CD4-positive, CD25-positive, alpha-beta regulatory T cell (primary cell): ENCODE data around the gene SMARCA2. TPM values are rescaled to one million over a fixed set of nuclear protein-coding genes. Genes with fewer than 3 reads are reported as not detected.
A peak's percentile ranks its signal among the peaks of the same experiment; 100 is the strongest.

ENCODE experiments used
- ATAC-seq, 2 donors: fragments of 150-1000 bp; cut with Tn5 transposase; one replicate each; pipeline ENCODE4 v1.10.0; 2021; ENCODE audit warnings: low read depth in 2 of 2, moderate number of reproducible peaks in 2 of 2, moderate library complexity in 1 of 2
- DNase-seq, 3 donors: peaks; one replicate each; pipeline versions ENCODE4 v3.0.0 to v3.0.0-alpha.2; 2012 to 2022; ENCODE audit warnings: mixed read lengths in 1 of 3
- H3K27ac ChIP-seq: one replicate; pipeline ENCODE4 v1.7.0; 2013; ENCODE audit warnings: mild to moderate bottlenecking, low read length; ENCODE audit not compliant: insufficient read depth, poor library complexity, severe bottlenecking
- H3K27me3 ChIP-seq: one replicate; pipeline ENCODE4 v1.7.0; 2013; ENCODE audit warnings: low read length; ENCODE audit not compliant: control insufficient read depth, insufficient read depth
- H3K36me3 ChIP-seq: one replicate; pipeline ENCODE4 v1.7.0; 2013; ENCODE audit warnings: mild to moderate bottlenecking, low read length, moderate library complexity; ENCODE audit not compliant: control insufficient read depth, insufficient read depth
- H3K4me1 ChIP-seq: 2 replicates; pipeline ENCODE4 v1.7.0; 2013; ENCODE audit warnings: mild to moderate bottlenecking, low read length; ENCODE audit not compliant: insufficient read depth, control insufficient read depth, poor library complexity, severe bottlenecking
- H3K4me3 ChIP-seq: one replicate; pipeline ENCODE4 v1.7.0; 2013; ENCODE audit warnings: low read depth, mild to moderate bottlenecking, low read length, moderate library complexity
- H3K9me3 ChIP-seq, 2 experiments: 1 replicate in 1 of 2; 2 replicates in 1 of 2; pipeline ENCODE4 v1.7.0; 2013; ENCODE audit warnings: low read length in 2 of 2, mild to moderate bottlenecking in 1 of 2, moderate library complexity in 1 of 2; ENCODE audit not compliant: control insufficient read depth in 2 of 2
- H3K27ac Mint-ChIP-seq, 3 donors: one replicate each; pipeline ENCODE4 v1.8.0; 2020 to 2022; ENCODE audit warnings: mild to moderate bottlenecking in 3 of 3, mixed read lengths in 3 of 3, moderate library complexity in 2 of 3
- H3K27me3 Mint-ChIP-seq: one replicate; pipeline ENCODE4 v1.8.0; 2022; ENCODE audit warnings: mild to moderate bottlenecking, mixed read lengths
- H3K36me3 Mint-ChIP-seq: one replicate; pipeline ENCODE4 v1.8.0; 2020; ENCODE audit warnings: mixed read lengths
- H3K4me1 Mint-ChIP-seq, 4 donors: one replicate each; pipeline ENCODE4 v1.8.0; 2020 to 2022; ENCODE audit warnings: mixed read lengths in 4 of 4, mild to moderate bottlenecking in 1 of 4
- H3K4me3 Mint-ChIP-seq, 4 donors: one replicate each; pipeline ENCODE4 v1.8.0; 2020 to 2022; ENCODE audit warnings: mild to moderate bottlenecking in 4 of 4, mixed read lengths in 4 of 4, moderate library complexity in 3 of 4
- H3K9me3 Mint-ChIP-seq, 7 donors: one replicate each; pipeline ENCODE4 v1.8.0; 2020 to 2022; ENCODE audit warnings: mixed read lengths in 7 of 7, mild to moderate bottlenecking in 3 of 7, moderate library complexity in 2 of 7
- polyA plus RNA-seq, 4 donors: library from polyadenylated mRNA; unstranded; fragments of 300-500 nt; fragmentation: Illumina TruSeq; gene quantifications; one replicate each; pipeline ENCODE4 v1.2.3, GENCODE V29; 2021
- total RNA-seq: library from RNA; stranded (reverse); gene quantifications from one replicate; pipeline ENCODE4 v1.2.3, GENCODE V29; 2022

The SMARCA2 gene
- total and polyA plus RNA-seq, 5 donors from 2014 or later = 28.7 to 298 (median 37.8) TPM

- DNase-seq = no peak
- no peak overlapping the region for H3K4me3 Mint-ChIP-seq
- Histone ChIP-seq H3K4me3 (no peak overlapping the region), H3K36me3 (peaks cover 34% of the 10 kb centered on the region), H3K9me3 (no peaks in the 10 kb centered on the region), H3K27ac (peak overlapping the region; percentile 9), H3K27me3 (no peaks in the 10 kb centered on the region), H3K4me1 (no peaks in the 10 kb centered on the region)
- H3K36me3 Mint-ChIP-seq = peaks cover 23% of the 10 kb centered on the region
- no peaks in the 10 kb centered on the region for H3K9me3 Mint-ChIP-seq
- H3K27me3 Mint-ChIP-seq = no peaks in the 10 kb centered on the region
- peaks cover 4 to 22% (median 15%) of the 10 kb centered on the region in 4 donors for H3K4me1 Mint-ChIP-seq
- no peak overlapping the region for H3K27ac Mint-ChIP-seq
- no peak for ATAC-seq
These were observed 165.6 kb downstream of the SMARCA2 start for GRCh38 chr9:2180704-2181103.

GRCh38 chr9:2181792-2182191 lies 166.6 kb downstream of the SMARCA2 start:
- no peaks in the 10 kb centered on the region for H3K9me3 ChIP-seq
- peak in 1 of 3 donors; percentile 16 for DNase-seq
- Mint-ChIP-seq H3K4me1 (peaks cover 4 to 25% (median 15%) of the 10 kb centered on the region in 4 donors), H3K4me3 (no peak overlapping the region), H3K9me3 (no peaks in the 10 kb centered on the region), H3K27ac (no peak overlapping the region), H3K27me3 (no peaks in the 10 kb centered on the region), H3K36me3 (peaks cover 31% of the 10 kb centered on the region)
- H3K36me3 ChIP-seq = peaks cover 44% of the 10 kb centered on the region
- H3K27ac ChIP-seq = no peak overlapping the region
- no peaks in the 10 kb centered on the region for H3K27me3 ChIP-seq
- ATAC-seq = no peak
- no peak overlapping the region for H3K4me3 ChIP-seq
- H3K4me1 ChIP-seq = no peaks in the 10 kb centered on the region

- Mint-ChIP-seq H3K4me3 (no peak overlapping the region), H3K36me3 (peaks cover 69% of the 10 kb centered on the region), H3K9me3 (no peaks in the 10 kb centered on the region), H3K27me3 (no peaks in the 10 kb centered on the region), H3K27ac (peak overlapping the region in 1 of 3 donors; percentile 58), H3K4me1 (peaks cover 0 to 21% (median 2%) of the 10 kb centered on the region in 4 donors)
- no peak overlapping the region for H3K27ac ChIP-seq
- no peaks in the 10 kb centered on the region for H3K4me1 ChIP-seq
- ATAC-seq (no peak), DNase-seq (no peak)
- H3K4me3 ChIP-seq = no peak overlapping the region
- H3K36me3 ChIP-seq = peaks cover 93% of the 10 kb centered on the region
- H3K27me3 ChIP-seq = no peaks in the 10 kb centered on the region
- no peaks in the 10 kb centered on the region for H3K9me3 ChIP-seq
These were observed 175.9 kb downstream of the SMARCA2 start for GRCh38 chr9:2190939-2191608.

DNA sequence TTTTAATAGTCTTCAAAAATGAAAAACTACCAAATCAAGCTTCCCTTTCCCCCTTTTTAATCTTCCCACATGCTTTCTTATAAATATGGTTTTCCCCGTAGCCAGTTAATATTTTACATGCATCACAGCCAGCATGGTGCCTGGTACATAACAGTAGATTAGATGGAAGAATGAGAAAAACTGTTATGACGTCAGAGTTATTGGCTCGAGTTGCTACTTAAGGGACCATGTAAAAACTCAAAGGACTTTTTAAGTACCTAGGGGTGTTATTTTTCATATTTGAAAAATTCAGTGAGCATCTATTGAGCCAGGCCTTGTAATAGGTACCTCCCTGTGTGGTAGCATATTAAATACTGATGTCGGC lies 176.4 kb downstream of the SMARCA2 start:
- no peak overlapping the region for H3K4me3 Mint-ChIP-seq
- Histone ChIP-seq H3K4me1 (no peaks in the 10 kb centered on the region), H3K36me3 (peaks cover 94% of the 10 kb centered on the region), H3K27ac (no peak overlapping the region), H3K27me3 (no peaks in the 10 kb centered on the region), H3K4me3 (no peak overlapping the region), H3K9me3 (no peaks in the 10 kb centered on the region)
- H3K27ac Mint-ChIP-seq = no peak overlapping the region
- no peaks in the 10 kb centered on the region for H3K27me3 Mint-ChIP-seq
- H3K9me3 Mint-ChIP-seq = no peaks in the 10 kb centered on the region
- DNase-seq = no peak
- ATAC-seq = no peak
- peaks cover 70% of the 10 kb centered on the region for H3K36me3 Mint-ChIP-seq
- H3K4me1 Mint-ChIP-seq = peaks cover 0 to 21% (median 2%) of the 10 kb centered on the region in 4 donors

DNA sequence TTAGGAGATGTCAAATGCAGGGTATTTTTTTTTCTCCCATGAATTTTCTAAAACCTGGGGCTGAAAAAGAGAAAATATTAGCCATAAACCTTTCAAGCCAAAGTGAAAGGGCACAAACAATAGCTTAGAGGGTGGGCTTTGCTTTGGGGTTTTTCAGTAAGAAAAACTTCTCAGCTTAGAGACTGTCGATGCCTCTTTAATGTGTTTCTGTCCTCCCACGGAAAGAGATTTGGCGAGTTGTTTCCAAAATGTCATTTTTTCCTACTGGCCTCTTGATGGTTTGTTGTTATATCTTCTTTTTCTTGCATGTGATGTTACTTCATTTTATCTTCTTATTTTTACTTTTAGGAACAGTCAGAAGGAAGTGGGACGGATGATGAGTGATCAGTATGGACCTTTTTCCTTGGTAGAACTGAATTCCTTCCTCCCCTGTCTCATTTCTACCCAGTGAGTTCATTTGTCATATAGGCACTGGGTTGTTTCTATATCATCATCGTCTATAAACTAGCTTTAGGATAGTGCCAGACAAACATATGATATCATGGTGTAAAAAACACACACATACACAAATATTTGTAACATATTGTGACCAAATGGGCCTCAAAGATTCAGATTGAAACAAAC lies 177.3 kb downstream of the SMARCA2 start:
- DNase-seq (no peak), ATAC-seq (no peak)
- Mint-ChIP-seq H3K27ac (peak overlapping the region in 2 of 3 donors; percentile 17 to 18), H3K36me3 (peaks cover 68% of the 10 kb centered on the region), H3K4me3 (no peak overlapping the region), H3K27me3 (no peaks in the 10 kb centered on the region), H3K9me3 (peaks cover 0 to 2% (median 0%) of the 10 kb centered on the region in 7 donors), H3K4me1 (peaks cover 0 to 21% (median 2%) of the 10 kb centered on the region in 4 donors)
- H3K36me3 ChIP-seq = peaks cover 88% of the 10 kb centered on the region
- H3K4me3 ChIP-seq = no peak overlapping the region
- H3K27me3 ChIP-seq = no peaks in the 10 kb centered on the region
- no peaks in the 10 kb centered on the region for H3K9me3 ChIP-seq
- no peak overlapping the region for H3K27ac ChIP-seq
- no peaks in the 10 kb centered on the region for H3K4me1 ChIP-seq

- H3K4me1 ChIP-seq = no peaks in the 10 kb centered on the region
- H3K36me3 ChIP-seq = peaks cover 87% of the 10 kb centered on the region
- Mint-ChIP-seq H3K36me3 (peaks cover 75% of the 10 kb centered on the region), H3K4me3 (no peak overlapping the region), H3K9me3 (peaks cover 0 to 2% (median 0%) of the 10 kb centered on the region in 7 donors), H3K27me3 (no peaks in the 10 kb centered on the region), H3K4me1 (peaks cover 0 to 21% (median 2%) of the 10 kb centered on the region in 4 donors), H3K27ac (peak overlapping the region in 1 of 3 donors; percentile 36)
- no peaks in the 10 kb centered on the region for H3K9me3 ChIP-seq
- no peak overlapping the region for H3K4me3 ChIP-seq
- ATAC-seq (no peak), DNase-seq (no peak)
- H3K27ac ChIP-seq = no peak overlapping the region
- H3K27me3 ChIP-seq = no peaks in the 10 kb centered on the region
These were observed 178.4 kb downstream of the SMARCA2 start for GRCh38 chr9:2193552-2193951.

DNA sequence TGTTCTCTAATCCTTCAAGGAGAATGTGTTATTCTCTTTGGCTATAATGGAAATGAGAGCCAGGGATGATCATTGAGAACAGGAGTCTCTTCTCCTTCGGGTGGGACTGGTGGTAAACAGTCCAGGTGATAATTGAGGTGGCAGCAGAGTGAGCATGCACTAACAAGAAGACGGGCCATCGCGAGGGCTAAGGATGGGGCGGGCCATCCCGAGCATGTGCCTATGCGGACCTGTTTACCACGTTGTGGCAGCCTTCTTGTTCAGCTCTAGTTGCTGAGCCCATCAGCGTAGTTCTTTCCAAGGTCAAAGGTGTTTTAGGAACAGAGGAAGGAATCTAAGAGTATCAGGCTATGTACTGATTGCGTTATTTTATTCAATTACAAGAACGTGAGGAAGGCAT lies 180.1 kb downstream of the SMARCA2 start:
- Histone ChIP-seq H3K36me3 (peaks cover 76% of the 10 kb centered on the region), H3K27ac (no peak overlapping the region), H3K9me3 (no peaks in the 10 kb centered on the region), H3K4me3 (no peak overlapping the region), H3K27me3 (no peaks in the 10 kb centered on the region), H3K4me1 (no peaks in the 10 kb centered on the region)
- Mint-ChIP-seq H3K27ac (no peak overlapping the region), H3K4me1 (peaks cover 0 to 12% (median 2%) of the 10 kb centered on the region in 4 donors), H3K4me3 (no peak overlapping the region), H3K27me3 (no peaks in the 10 kb centered on the region), H3K36me3 (peaks cover 75% of the 10 kb centered on the region), H3K9me3 (peaks cover 0 to 10% (median 2%) of the 10 kb centered on the region in 7 donors)
- no peak for ATAC-seq
- DNase-seq = no peak

GRCh38 chr9:2196757-2197156 lies 181.6 kb downstream of the SMARCA2 start:
- DNase-seq = no peak
- peaks cover 0 to 10% (median 4%) of the 10 kb centered on the region in 7 donors for H3K9me3 Mint-ChIP-seq
- Histone ChIP-seq H3K36me3 (peaks cover 62% of the 10 kb centered on the region), H3K4me3 (no peak overlapping the region), H3K27me3 (no peaks in the 10 kb centered on the region), H3K27ac (no peak overlapping the region), H3K9me3 (no peaks in the 10 kb centered on the region), H3K4me1 (no peaks in the 10 kb centered on the region)
- no peaks in the 10 kb centered on the region for H3K27me3 Mint-ChIP-seq
- H3K27ac Mint-ChIP-seq = no peak overlapping the region
- peaks cover 0 to 6% (median 3%) of the 10 kb centered on the region in 4 donors for H3K4me1 Mint-ChIP-seq
- ATAC-seq = no peak
- H3K36me3 Mint-ChIP-seq = peaks cover 66% of the 10 kb centered on the region
- H3K4me3 Mint-ChIP-seq = no peak overlapping the region
